Naive thymus-derived CD4-positive, alpha-beta T cell (primary cell): ENCODE measurements around the gene LSM4. TPM values are rescaled to one million over a fixed set of nuclear protein-coding genes. Genes with fewer than 3 reads are reported as not detected.

Experiments
- ATAC-seq: fragments of 150-1000 bp; cut with Tn5 transposase; 2 replicates; pipeline ENCODE4 v1.10.0; 2021; ENCODE audit warnings: mild to moderate bottlenecking, moderate library complexity
- CTCF ChIA-PET: fragments of 350-600 bp; sonication (Branson Sonifier 250); formaldehyde crosslinking; loops from one replicate; lab custom pipeline; 2021; ENCODE audit warnings: antibody characterized with exemption; lab: Charles Lee
- POLR2A ChIA-PET: fragments of 350-600 bp; sonication (Branson Sonifier 250); formaldehyde crosslinking; loops from one replicate; lab custom pipeline; 2021; ENCODE audit warnings: antibody characterized with exemption, inconsistent platforms; lab: Charles Lee
- DNase-seq, 9 donors: peaks; one replicate each; pipeline versions ENCODE4 v3.0.0 to v3.0.0-alpha.2; 2020 to 2022; ENCODE audit warnings: mixed read lengths in 1 of 9
- H3K27ac ChIP-seq: one replicate; pipeline ENCODE4 v1.7.0; 2013; ENCODE audit warnings: mild to moderate bottlenecking, low read depth, low read length, moderate library complexity
- H3K27me3 ChIP-seq, 2 donors: one replicate each; pipeline ENCODE4 v1.7.0; 2013; ENCODE audit warnings: low read length in 2 of 2, mild to moderate bottlenecking in 2 of 2, moderate library complexity in 2 of 2; ENCODE audit not compliant: control insufficient read depth in 2 of 2, insufficient read depth in 2 of 2
- H3K36me3 ChIP-seq, 3 experiments: 1 replicate in 2 of 3; 2 replicates in 1 of 3; pipeline ENCODE4 v1.7.0; 2013; ENCODE audit warnings: low read length in 3 of 3, mild to moderate bottlenecking in 3 of 3, moderate library complexity in 1 of 3; ENCODE audit not compliant: insufficient read depth in 3 of 3, control insufficient read depth in 2 of 3
- H3K4me1 ChIP-seq, 2 donors: one replicate each; pipeline ENCODE4 v1.7.0; 2013; ENCODE audit warnings: low read length in 2 of 2, mild to moderate bottlenecking in 2 of 2, moderate library complexity in 1 of 2; ENCODE audit not compliant: control insufficient read depth in 2 of 2, insufficient read depth in 2 of 2
- H3K4me3 ChIP-seq: 2 replicates; pipeline ENCODE4 v1.7.0; 2013; ENCODE audit warnings: mild to moderate bottlenecking, low read length
- H3K9me3 ChIP-seq, 3 experiments: 1 replicate in 2 of 3; 2 replicates in 1 of 3; pipeline ENCODE4 v1.7.0; 2013; ENCODE audit warnings: low read length in 3 of 3; ENCODE audit not compliant: control insufficient read depth in 2 of 3
- H3K27ac Mint-ChIP-seq, 9 donors: one replicate each; pipeline ENCODE4 v1.8.0; 2020 to 2022; ENCODE audit warnings: mixed read lengths in 9 of 9, mild to moderate bottlenecking in 8 of 9, moderate library complexity in 5 of 9, inconsistent platforms in 2 of 9
- H3K27me3 Mint-ChIP-seq, 5 donors: one replicate each; pipeline ENCODE4 v1.8.0; 2021 to 2022; ENCODE audit warnings: mixed read lengths in 5 of 5, mild to moderate bottlenecking in 1 of 5
- H3K36me3 Mint-ChIP-seq, 5 donors: one replicate each; pipeline ENCODE4 v1.8.0; 2020 to 2022; ENCODE audit warnings: mixed read lengths in 5 of 5, mild to moderate bottlenecking in 3 of 5, inconsistent platforms in 1 of 5
- H3K4me1 Mint-ChIP-seq, 7 donors: one replicate each; pipeline ENCODE4 v1.8.0; 2020 to 2022; ENCODE audit warnings: mixed read lengths in 7 of 7, mild to moderate bottlenecking in 3 of 7, inconsistent platforms in 1 of 7
- H3K4me3 Mint-ChIP-seq, 10 donors: one replicate each; pipeline ENCODE4 v1.8.0; 2020 to 2022; ENCODE audit warnings: mild to moderate bottlenecking in 10 of 10, mixed read lengths in 10 of 10, moderate library complexity in 6 of 10, inconsistent platforms in 2 of 10
- H3K9me3 Mint-ChIP-seq, 11 donors: one replicate each; pipeline ENCODE4 v1.8.0; 2020 to 2022; ENCODE audit warnings: mixed read lengths in 11 of 11, mild to moderate bottlenecking in 4 of 11, inconsistent platforms in 1 of 11, moderate library complexity in 1 of 11
- intact Hi-C, 2 donors: fragments of 100-400 bp; cut with micrococcal nuclease; formaldehyde crosslinking; loops; one replicate each; pipeline ENCODE4 v1.15.1; 2023
- polyA plus RNA-seq, 2 donors: library from polyadenylated mRNA; unstranded; fragments of 300-500 nt; fragmentation: Illumina TruSeq; gene quantifications; one replicate each; pipeline ENCODE4 v1.2.3, GENCODE V29; 2021
- total RNA-seq, 6 experiments: library from RNA in 5 of 6; stranded (reverse) in 5 of 6; gene quantifications; 1 replicate in 5 of 6; 2 replicates in 1 of 6; pipeline ENCODE4 v1.2.3 and lab custom pipeline; 2021 to 2026

Gene LSM4
- total and polyA plus RNA-seq, 7 experiments from 2014 or later, result 45.3 to 163 (median 67.5) TPM

GRCh38 chr19:18345296-18345695 lies 22.4 kb upstream of the LSM4 start:
- H3K36me3 Mint-ChIP-seq, result peaks cover 5 to 42% (median 11%) of the 10 kb centered on the region in 5 donors
- no peak for ATAC-seq

GRCh38 chr19:18344582-18344950 lies 21.7 kb upstream of the LSM4 start:
- H3K27ac ChIP-seq, result no peak overlapping the region
- H3K27me3 ChIP-seq, result no peaks in the 10 kb centered on the region
- peaks cover 17 to 32% (median 28%) of the 10 kb centered on the region in 7 donors for H3K4me1 Mint-ChIP-seq
- peaks cover 11% of the 10 kb centered on the region in 2 donors for H3K4me1 ChIP-seq
- CTCF ChIA-PET, result interaction anchor here (0.7 to 0.8 kb wide), 2 partner anchors 22 to 44 kb away, joined by 3 read pairs; partner anchors contain the start of gene LSM4
- H3K27ac Mint-ChIP-seq, result no peak overlapping the region
- no peak overlapping the region for H3K4me3 ChIP-seq
- H3K4me3 Mint-ChIP-seq, result no peak overlapping the region
- no peaks in the 10 kb centered on the region for H3K9me3 Mint-ChIP-seq
- POLR2A ChIA-PET, result no interaction called here
- H3K36me3 ChIP-seq, result peaks cover 0 to 16% (median 0%) of the 10 kb centered on the region in 3 experiments
- H3K27me3 Mint-ChIP-seq, result no peaks in the 10 kb centered on the region
- H3K36me3 Mint-ChIP-seq, result peaks cover 5 to 35% (median 10%) of the 10 kb centered on the region in 5 donors
- ATAC-seq, result no peak
- intact Hi-C loops, result loop anchor here in 1 of 2 donors (5.0 kb wide), 1 partner anchor 68 kb away; no protein-coding TSS in a partner anchor
- H3K9me3 ChIP-seq, result no peaks in the 10 kb centered on the region
- no peak for DNase-seq

More at GRCh38 chr19:18345296-18345695, 22.4 kb upstream of the LSM4 start:
- Histone ChIP-seq H3K27ac (no peak overlapping the region), H3K27me3 (no peaks in the 10 kb centered on the region), H3K4me1 (peaks cover 5% of the 10 kb centered on the region in 2 donors), H3K9me3 (no peaks in the 10 kb centered on the region), H3K36me3 (peaks cover 0 to 17% (median 0%) of the 10 kb centered on the region in 3 experiments), H3K4me3 (no peak overlapping the region)
- peak overlapping the region in 2 of 9 donors; percentile 23 to 32 for H3K27ac Mint-ChIP-seq
- DNase-seq, result no peak
- H3K4me1 Mint-ChIP-seq, result peaks cover 13 to 29% (median 25%) of the 10 kb centered on the region in 7 donors
- CTCF ChIA-PET, result interaction anchor here (0.7 kb wide), 1 partner anchor 23 kb away, joined by 3 read pairs; the partner anchor contains the start of gene LSM4
- no peaks in the 10 kb centered on the region for H3K27me3 Mint-ChIP-seq
- no peak overlapping the region for H3K4me3 Mint-ChIP-seq
- intact Hi-C loops, result no loop called here
- no peaks in the 10 kb centered on the region for H3K9me3 Mint-ChIP-seq
- POLR2A ChIA-PET, result no interaction called here

- no peak for ATAC-seq
- Mint-ChIP-seq H3K36me3 (peaks cover 5 to 20% (median 8%) of the 10 kb centered on the region in 5 donors), H3K27ac (peak overlapping the region in 6 of 9 donors; percentile 20 to 92 (median 38))
These were observed 19.3 kb upstream of the LSM4 start for GRCh38 chr19:18342090-18342632.

GRCh38 chr19:18340990-18341868 lies 18.4 kb upstream of the LSM4 start:
- POLR2A ChIA-PET, result interaction anchor here (0.7 to 4.4 kb wide), 4 partner anchors 12 to 62 kb away, joined by 3 to 59 read pairs (median 3); partner anchors contain the start of gene JUND
- peak overlapping the region; percentile 61 to 92 (median 87) for H3K27ac Mint-ChIP-seq
- CTCF ChIA-PET, result interaction anchor here (0.9 to 1.5 kb wide), 2 partner anchors 62 kb away, joined by 4 to 5 read pairs; no protein-coding TSS in a partner anchor
- H3K4me3 Mint-ChIP-seq, result peak overlapping the region; percentile 77 to 94 (median 88)
- ATAC-seq (peak; percentile 81), DNase-seq (peak in 8 of 9 donors; percentile 18 to 68 (median 43))
- H3K4me1 ChIP-seq, result peaks cover 11 to 13% of the 10 kb centered on the region in 2 donors
- H3K36me3 Mint-ChIP-seq, result peaks cover 2 to 12% (median 4%) of the 10 kb centered on the region in 5 donors
- peaks cover 15 to 27% (median 21%) of the 10 kb centered on the region in 7 donors for H3K4me1 Mint-ChIP-seq
- H3K27me3 ChIP-seq, result no peaks in the 10 kb centered on the region
- peak overlapping the region; percentile 66 for H3K4me3 ChIP-seq
- intact Hi-C loops, result loop anchor here (1.0 to 5.0 kb wide), 5 partner anchors 13 to 71 kb away; no protein-coding TSS in a partner anchor
- no peaks in the 10 kb centered on the region for H3K27me3 Mint-ChIP-seq
- H3K27ac ChIP-seq, result peak overlapping the region; percentile 74
- H3K36me3 ChIP-seq, result peaks cover 0 to 10% (median 0%) of the 10 kb centered on the region in 3 experiments
- H3K9me3 ChIP-seq, result no peaks in the 10 kb centered on the region
- no peaks in the 10 kb centered on the region for H3K9me3 Mint-ChIP-seq

More at GRCh38 chr19:18342090-18342632, 19.3 kb upstream of the LSM4 start:
- peak overlapping the region in 9 of 10 donors; percentile 10 to 94 (median 77) for H3K4me3 Mint-ChIP-seq
- peaks cover 0 to 10% (median 0%) of the 10 kb centered on the region in 3 experiments for H3K36me3 ChIP-seq
- H3K9me3 ChIP-seq, result no peaks in the 10 kb centered on the region
- H3K4me1 Mint-ChIP-seq, result peaks cover 18 to 31% (median 23%) of the 10 kb centered on the region in 7 donors
- intact Hi-C loops, result loop anchor here in 1 of 2 donors (5.0 kb wide), 1 partner anchor 70 kb away; no protein-coding TSS in a partner anchor
- ChIA-PET CTCF (interaction anchor here (1.2 kb wide), 1 partner anchor 69 kb away, joined by 3 read pairs; no protein-coding TSS in a partner anchor), POLR2A (interaction anchor here (0.7 to 4.4 kb wide), 7 partner anchors 13 to 63 kb away, joined by 3 to 59 read pairs (median 3); partner anchors contain the start of gene JUND)
- H3K4me3 ChIP-seq, result no peak overlapping the region
- no peaks in the 10 kb centered on the region for H3K27me3 ChIP-seq
- H3K9me3 Mint-ChIP-seq, result no peaks in the 10 kb centered on the region
- no peaks in the 10 kb centered on the region for H3K27me3 Mint-ChIP-seq
- no peak overlapping the region for H3K27ac ChIP-seq
- peaks cover 11 to 13% of the 10 kb centered on the region in 2 donors for H3K4me1 ChIP-seq
- no peak for DNase-seq

- POLR2A ChIA-PET, result interaction anchor here (1.2 to 4.4 kb wide), 3 partner anchors 12 to 79 kb away, joined by 4 to 59 read pairs (median 12); partner anchors contain the start of genes JUND and SSBP4
- H3K27ac Mint-ChIP-seq, result peak within 1 kb of the TSS; percentile 70 to 96 (median 90)
- peak within 1 kb of the TSS; percentile 77 to 95 (median 90) for H3K4me3 Mint-ChIP-seq
- Histone ChIP-seq H3K27ac (peak within 1 kb of the TSS; percentile 74), H3K4me3 (peak within 1 kb of the TSS; percentile 66), H3K36me3 (peaks cover 0 to 10% (median 0%) of the 10 kb centered on the region in 3 experiments), H3K27me3 (no peaks in the 10 kb centered on the region), H3K9me3 (no peaks in the 10 kb centered on the region), H3K4me1 (peaks cover 11 to 13% of the 10 kb centered on the region in 2 donors)
- intact Hi-C loops, result loop anchor here (1.0 to 5.0 kb wide), 4 partner anchors 12 to 72 kb away; no protein-coding TSS in a partner anchor
- CTCF ChIA-PET, result interaction anchor here (0.6 to 2.5 kb wide), 3 partner anchors 12 to 70 kb away, joined by 3 to 17 read pairs (median 4); no protein-coding TSS in a partner anchor
- peaks cover 0 to 8% (median 3%) of the 10 kb centered on the region in 5 donors for H3K36me3 Mint-ChIP-seq
- DNase-seq (peak in 8 of 9 donors; percentile 32 to 80 (median 54)), ATAC-seq (peak; percentile 81)
- no peaks in the 10 kb centered on the region for H3K27me3 Mint-ChIP-seq
- H3K9me3 Mint-ChIP-seq, result no peaks in the 10 kb centered on the region
- H3K4me1 Mint-ChIP-seq, result peaks cover 12 to 25% (median 21%) of the 10 kb centered on the region in 7 donors
These were observed 17.5 kb upstream of the LSM4 start, which contains the start of gene PGPEP1 for GRCh38 chr19:18340190-18340989. PGPEP1 (plus strand) TSS chr19:18340598; CDS start chr19:18340682, 84 bp downstream.
